KOPT-K1 (cell line): ENCODE results near the gene CCDC89.
"Not testable (repeated sequence)": the region's sequence is repeated elsewhere in the genome, so short reads cannot be mapped to it uniquely, and the experiment has no call there.

Source experiments
- H3K27ac ChIP-seq: fragments of 200-600 bp; sonication (generic); 2 replicates; pipeline ENCODE4 v1.5.1; 2016; ENCODE audit warnings: antibody characterized with exemption, mild to moderate bottlenecking, low read depth, low read length; ENCODE audit not compliant: poor library complexity, severe bottlenecking
- H3K36me3 ChIP-seq: fragments of 200-600 bp; sonication (generic); 2 replicates; pipeline ENCODE4 v1.5.1; 2017; ENCODE audit warnings: antibody characterized with exemption, mild to moderate bottlenecking, low read length, moderate library complexity; ENCODE audit not compliant: insufficient read depth
- H3K9me3 ChIP-seq: fragments of 200-600 bp; sonication (generic); 2 replicates; pipeline ENCODE4 v1.5.1; 2017; ENCODE audit warnings: antibody characterized with exemption, low read length, mild to moderate bottlenecking; ENCODE audit not compliant: insufficient read depth, poor library complexity, severe bottlenecking

Gene CCDC89

GRCh38 chr11:85666687-85667086 lies 19.3 kb downstream of the CCDC89 start:
- Histone ChIP-seq H3K36me3 (peaks cover 17% of the 10 kb centered on the region), H3K27ac (no peak overlapping the region)

DNA sequence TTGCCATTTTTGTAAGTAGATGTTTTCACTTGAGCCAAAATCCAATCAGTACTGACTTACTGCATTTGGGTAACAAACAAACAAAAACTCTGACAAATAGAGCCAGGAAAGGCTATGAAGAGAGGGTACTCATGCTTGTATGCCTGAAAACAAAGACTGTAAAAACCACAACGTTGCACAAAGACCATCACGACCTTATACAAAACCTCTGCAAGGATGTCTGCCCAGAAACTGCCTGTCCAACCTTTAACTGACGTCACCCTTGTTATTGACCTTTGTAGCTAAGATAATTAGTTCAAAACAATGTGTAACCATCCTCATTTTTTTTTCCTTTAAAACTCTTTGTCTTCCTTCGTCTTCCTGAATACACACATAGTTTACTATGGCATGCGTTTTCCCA lies 20.3 kb downstream of the CCDC89 start:
- no peak overlapping the region for H3K27ac ChIP-seq

More at GRCh38 chr11:85666687-85667086, 19.3 kb downstream of the CCDC89 start:
- H3K9me3 ChIP-seq = no peaks in the 10 kb centered on the region

GRCh38 chr11:85664615-85665481 lies 21.1 kb downstream of the CCDC89 start, which contains the start of gene CREBZF:
TSS of gene CREBZF (minus strand) at chr11:85665129. CDS start at chr11:85664875, 254 bp downstream.
- Histone ChIP-seq H3K36me3 (peaks cover 35% of the 10 kb centered on the region), H3K9me3 (no peaks in the 10 kb centered on the region), H3K27ac (peak within 1 kb of the TSS; percentile 97)

More for the DNA sequence above, 20.3 kb downstream of the CCDC89 start:
- Histone ChIP-seq H3K9me3 (no peaks in the 10 kb centered on the region), H3K36me3 (peaks cover 26% of the 10 kb centered on the region)

- Histone ChIP-seq H3K27ac (peak overlapping the region; percentile 97), H3K36me3 (peaks cover 44% of the 10 kb centered on the region), H3K9me3 (no peaks in the 10 kb centered on the region)
Observed at GRCh38 chr11:85663753-85664614, 22.0 kb downstream of the CCDC89 start.

DNA sequence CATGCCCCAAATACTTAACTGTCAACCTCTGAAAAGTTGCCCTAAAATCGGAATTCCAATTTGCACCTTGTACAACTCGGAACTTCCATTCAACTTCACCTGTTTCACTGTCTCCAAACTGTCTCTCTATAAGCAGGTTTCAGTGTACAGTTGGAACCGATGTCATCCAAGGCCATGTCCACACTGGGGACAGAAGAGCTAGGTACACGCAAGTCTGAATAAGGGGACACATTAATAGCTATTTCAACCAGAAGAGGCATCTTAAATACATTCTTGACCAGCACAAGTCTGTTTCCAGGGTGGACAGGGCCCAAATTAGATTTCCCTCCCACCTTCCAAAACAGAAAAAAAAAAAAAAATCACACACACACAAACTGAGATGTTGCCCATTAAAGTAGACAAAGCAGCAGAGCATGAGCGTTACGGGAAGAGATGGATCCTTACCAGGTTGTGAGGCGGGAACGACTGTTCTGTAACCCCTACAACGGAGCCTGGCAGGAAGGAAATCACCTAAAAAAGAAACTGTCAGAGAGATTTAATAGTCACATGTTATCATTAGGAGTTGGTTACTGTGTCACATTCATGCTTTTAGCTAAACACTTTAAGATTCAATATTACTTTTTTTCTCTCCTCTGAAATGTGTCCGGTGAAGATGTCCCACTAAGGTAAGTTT lies 22.8 kb downstream of the CCDC89 start:
- Histone ChIP-seq H3K36me3 (peaks cover 51% of the 10 kb centered on the region), H3K9me3 (no peaks in the 10 kb centered on the region), H3K27ac (peak overlapping the region; percentile 97)

- H3K27ac ChIP-seq = no peak overlapping the region
- no peaks in the 10 kb centered on the region for H3K9me3 ChIP-seq
- H3K36me3 ChIP-seq = peaks cover 62% of the 10 kb centered on the region
Observed at GRCh38 chr11:85661972-85662664, 23.9 kb downstream of the CCDC89 start.

DNA sequence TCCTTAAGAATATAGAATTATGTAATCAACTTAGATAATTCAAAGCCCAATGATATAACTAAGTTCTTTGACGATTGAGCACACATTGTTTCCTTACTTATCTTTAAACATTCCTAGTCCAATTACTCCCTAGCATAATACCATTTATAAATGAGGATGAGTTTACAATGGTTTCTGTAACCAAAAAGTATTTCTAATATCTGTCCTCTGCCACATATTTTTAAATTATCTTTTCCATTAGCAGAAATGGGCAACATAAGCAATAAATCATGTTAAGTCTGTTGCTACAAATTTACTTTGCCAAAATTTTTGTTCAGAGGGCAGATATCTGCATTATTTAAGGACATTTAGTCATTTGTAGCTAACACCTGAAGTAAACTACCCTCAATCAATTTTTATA lies 27.8 kb downstream of the CCDC89 start:
- no peaks in the 10 kb centered on the region for H3K9me3 ChIP-seq
- H3K36me3 ChIP-seq = peaks cover 97% of the 10 kb centered on the region
- no peak overlapping the region for H3K27ac ChIP-seq

GRCh38 chr11:85656777-85657176 lies 29.2 kb downstream of the CCDC89 start:
- Histone ChIP-seq H3K36me3 (peaks cover 92% of the 10 kb centered on the region), H3K27ac (no peak overlapping the region), H3K9me3 (no peaks in the 10 kb centered on the region)

DNA sequence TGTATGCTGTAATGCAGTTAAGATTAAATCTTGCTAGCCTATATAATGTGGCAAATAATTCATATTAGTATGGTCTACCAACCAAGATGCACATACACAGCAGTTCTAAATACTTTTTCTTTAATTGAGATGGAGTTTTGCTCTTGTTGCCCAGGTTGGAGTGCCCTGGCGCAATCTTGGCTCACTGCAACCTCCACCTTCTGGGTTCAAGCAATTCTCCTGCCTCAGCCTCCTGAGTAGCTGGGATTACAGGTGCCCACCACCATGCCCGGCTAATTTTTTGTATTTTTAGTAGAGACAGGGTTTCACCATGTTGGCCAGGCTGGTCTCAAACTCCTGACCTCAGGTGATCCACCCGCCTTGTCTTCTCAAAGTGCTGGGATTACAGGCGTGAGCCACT lies 31.7 kb downstream of the CCDC89 start:
- peaks cover 85% of the 10 kb centered on the region for H3K36me3 ChIP-seq
- not testable (repeated sequence) for H3K27ac ChIP-seq, H3K9me3 ChIP-seq

- Histone ChIP-seq H3K27ac (no peak overlapping the region), H3K36me3 (peaks cover 71% of the 10 kb centered on the region)
Observed at GRCh38 chr11:85652786-85653447, 33.1 kb downstream of the CCDC89 start.

DNA sequence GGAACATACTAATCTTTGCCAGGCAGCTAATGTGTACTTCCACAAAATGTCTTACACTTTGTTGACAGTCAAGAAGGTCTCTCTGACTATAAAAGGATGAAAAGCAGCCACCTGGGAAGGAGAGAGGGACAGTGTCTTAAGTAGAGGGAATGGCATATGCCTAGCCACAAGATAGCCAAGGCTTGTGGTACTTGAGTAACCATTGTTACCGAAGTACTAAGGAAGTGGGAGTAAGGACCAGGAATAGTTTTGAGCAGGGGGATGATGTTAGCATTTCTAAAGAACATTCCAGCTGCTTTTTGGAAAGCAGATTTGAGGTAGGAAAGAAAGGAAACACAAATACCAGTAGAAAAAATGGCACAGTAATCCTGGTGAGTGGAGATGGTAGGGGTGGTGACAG lies 34.9 kb downstream of the CCDC89 start:
- Histone ChIP-seq H3K27ac (no peak overlapping the region), H3K9me3 (no peaks in the 10 kb centered on the region), H3K36me3 (peaks cover 53% of the 10 kb centered on the region)

More at GRCh38 chr11:85652786-85653447, 33.1 kb downstream of the CCDC89 start:
- H3K9me3 ChIP-seq = no peaks in the 10 kb centered on the region

GRCh38 chr11:85647604-85648299 lies 38.2 kb downstream of the CCDC89 start, which contains the start of gene TMEM126A:
TSS of gene TMEM126A (plus strand) at chr11:85647967. CDS start at chr11:85650256, 2,289 bp downstream.
- Histone ChIP-seq H3K27ac (peak within 1 kb of the TSS; percentile 67), H3K36me3 (peaks cover 21% of the 10 kb centered on the region), H3K9me3 (no peaks in the 10 kb centered on the region)

GRCh38 chr11:85647078-85647477 lies 38.9 kb downstream of the CCDC89 start:
- H3K9me3 ChIP-seq = no peaks in the 10 kb centered on the region
- peak overlapping the region; percentile 67 for H3K27ac ChIP-seq
- H3K36me3 ChIP-seq = peaks cover 19% of the 10 kb centered on the region
